ENCODE data around the gene TXNRD3.

- TF ChIP-seq EZH2phosphoT487 (IDR thresholded peaks at IDR 0.05; ENCODE audit: insufficient read depth, low read depth), result no peak
- no peak for TF ChIP-seq EZH2 (IDR thresholded peaks at IDR 0.05; ENCODE audit: insufficient read depth, poor library complexity, severe bottlenecking)
Observed at GRCh38 chr3:126606001-126606400, 48.9 kb downstream of the TXNRD3 start.
